ENCODE data around the gene TMEM54.

- TF ChIP-seq CTCF (IDR thresholded peaks at IDR 0.05) (no peak), TCF7L2 (IDR thresholded peaks at IDR 0.05; ENCODE audit: low read depth, low read length) (no peak)
- TF ChIP-seq, protein P1, sequence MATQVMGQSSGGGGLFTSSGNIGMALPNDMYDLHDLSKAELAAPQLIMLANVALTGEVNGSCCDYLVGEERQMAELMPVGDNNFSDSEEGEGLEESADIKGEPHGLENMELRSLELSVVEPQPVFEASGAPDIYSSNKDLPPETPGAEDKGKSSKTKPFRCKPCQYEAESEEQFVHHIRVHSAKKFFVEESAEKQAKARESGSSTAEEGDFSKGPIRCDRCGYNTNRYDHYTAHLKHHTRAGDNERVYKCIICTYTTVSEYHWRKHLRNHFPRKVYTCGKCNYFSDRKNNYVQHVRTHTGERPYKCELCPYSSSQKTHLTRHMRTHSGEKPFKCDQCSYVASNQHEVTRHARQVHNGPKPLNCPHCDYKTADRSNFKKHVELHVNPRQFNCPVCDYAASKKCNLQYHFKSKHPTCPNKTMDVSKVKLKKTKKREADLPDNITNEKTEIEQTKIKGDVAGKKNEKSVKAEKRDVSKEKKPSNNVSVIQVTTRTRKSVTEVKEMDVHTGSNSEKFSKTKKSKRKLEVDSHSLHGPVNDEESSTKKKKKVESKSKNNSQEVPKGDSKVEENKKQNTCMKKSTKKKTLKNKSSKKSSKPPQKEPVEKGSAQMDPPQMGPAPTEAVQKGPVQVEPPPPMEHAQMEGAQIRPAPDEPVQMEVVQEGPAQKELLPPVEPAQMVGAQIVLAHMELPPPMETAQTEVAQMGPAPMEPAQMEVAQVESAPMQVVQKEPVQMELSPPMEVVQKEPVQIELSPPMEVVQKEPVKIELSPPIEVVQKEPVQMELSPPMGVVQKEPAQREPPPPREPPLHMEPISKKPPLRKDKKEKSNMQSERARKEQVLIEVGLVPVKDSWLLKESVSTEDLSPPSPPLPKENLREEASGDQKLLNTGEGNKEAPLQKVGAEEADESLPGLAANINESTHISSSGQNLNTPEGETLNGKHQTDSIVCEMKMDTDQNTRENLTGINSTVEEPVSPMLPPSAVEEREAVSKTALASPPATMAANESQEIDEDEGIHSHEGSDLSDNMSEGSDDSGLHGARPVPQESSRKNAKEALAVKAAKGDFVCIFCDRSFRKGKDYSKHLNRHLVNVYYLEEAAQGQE (IDR thresholded peaks at IDR 0.05; ENCODE audit: insufficient read depth in 1 of 2, low read depth in 2 of 2, low read length in 1 of 2) = 0 out of 4 replicates have a peak, but pooled peaks of 1 of the 2 experiments have one; percentile 40
Measured at GRCh38 chr1:32885676-32886003, 15.5 kb downstream of the TMEM54 start.

Data from Panc1 (cell line).